GM23338 (cell line): ENCODE measurements around the gene SRPK2.

ENCODE experiments used
- CREB1 ChIP-seq: fragments of 250-450 bp; sonication (Bioruptor Pico); IDR thresholded peaks from 2 replicates; pipeline ENCODE4 v1.5.0; 2020; ENCODE audit warnings: low read depth, mild to moderate bottlenecking, moderate library complexity
- EZH2 ChIP-seq: fragments of 200-600 bp; sonication (generic); IDR thresholded peaks from one replicate; pipeline ENCODE4 v1.8.0; 2017; ENCODE audit warnings: antibody characterized with exemption, mild to moderate bottlenecking, low read depth; ENCODE audit not compliant: unreplicated experiment
- EZH2phosphoT487 ChIP-seq: fragments of 200-600 bp; sonication (generic); IDR thresholded peaks from one replicate; pipeline ENCODE4 v1.8.1; 2018; ENCODE audit warnings: antibody characterized with exemption; ENCODE audit not compliant: unreplicated experiment
- JUNB ChIP-seq: IDR thresholded peaks from one replicate; pipeline ENCODE4 v1.6.1; 2016; ENCODE audit warnings: antibody characterized with exemption; ENCODE audit not compliant: unreplicated experiment
- NANOG ChIP-seq: IDR thresholded peaks from 2 replicates; pipeline ENCODE4 v1.6.1; 2016; ENCODE audit warnings: antibody characterized with exemption, borderline replicate concordance
- POLR2AphosphoS5 ChIP-seq: IDR thresholded peaks from 2 replicates; pipeline ENCODE4 v1.6.1; 2016; ENCODE audit warnings: antibody characterized with exemption, low read depth
- ZNF114 ChIP-seq: fragments of 250-450 bp; sonication (Bioruptor Pico); IDR thresholded peaks from 2 replicates; pipeline ENCODE4 v1.5.0; 2020; ENCODE audit warnings: mild to moderate bottlenecking, moderate library complexity
- ZNF331 ChIP-seq: fragments of 250-450 bp; sonication (Bioruptor Pico); IDR thresholded peaks from 2 replicates; pipeline ENCODE4 v1.5.0; 2020; ENCODE audit warnings: low read depth, mild to moderate bottlenecking, moderate library complexity
- TF ChIP-seq, protein P1 (sequence below), 2 experiments: fragments of 200-600 bp in 1 of 2; sonication (generic) in 1 of 2; conservative IDR thresholded peaks; 2 replicates each; pipeline versions ENCODE4 v1.5.1 to v1.6.1; 2016 to 2017; ENCODE audit warnings: antibody characterized with exemption in 2 of 2, low read depth in 2 of 2, mild to moderate bottlenecking in 2 of 2, moderate library complexity in 1 of 2
- TF ChIP-seq, protein P2 (sequence below): IDR thresholded peaks from one replicate; pipeline ENCODE4 v1.6.1; 2018; ENCODE audit warnings: antibody characterized with exemption; ENCODE audit not compliant: unreplicated experiment
- TF ChIP-seq, protein P3 (sequence below): IDR thresholded peaks from 2 replicates; pipeline ENCODE4 v1.6.1; 2016; ENCODE audit warnings: antibody characterized with exemption

DNA sequence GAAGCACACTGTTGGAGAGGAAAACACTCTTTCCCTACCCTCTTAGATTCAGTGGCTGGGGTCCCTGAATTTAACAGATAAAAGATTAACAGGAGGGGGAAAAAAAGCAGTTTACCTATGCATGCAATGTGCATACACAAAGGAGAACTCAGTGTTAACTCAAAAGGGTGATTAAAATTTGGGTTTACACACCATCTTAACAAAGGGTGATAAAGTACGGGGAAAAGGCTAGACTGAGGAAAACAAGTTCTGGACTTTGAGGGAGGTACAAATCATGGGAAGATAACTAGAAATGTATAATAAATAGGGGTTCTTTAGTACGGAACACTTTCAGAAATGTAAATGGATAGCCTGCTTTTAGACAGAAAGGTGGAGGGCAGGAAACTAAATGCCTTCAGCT, 83.1 kb downstream of the SRPK2 start:
- TF ChIP-seq, protein P1, sequence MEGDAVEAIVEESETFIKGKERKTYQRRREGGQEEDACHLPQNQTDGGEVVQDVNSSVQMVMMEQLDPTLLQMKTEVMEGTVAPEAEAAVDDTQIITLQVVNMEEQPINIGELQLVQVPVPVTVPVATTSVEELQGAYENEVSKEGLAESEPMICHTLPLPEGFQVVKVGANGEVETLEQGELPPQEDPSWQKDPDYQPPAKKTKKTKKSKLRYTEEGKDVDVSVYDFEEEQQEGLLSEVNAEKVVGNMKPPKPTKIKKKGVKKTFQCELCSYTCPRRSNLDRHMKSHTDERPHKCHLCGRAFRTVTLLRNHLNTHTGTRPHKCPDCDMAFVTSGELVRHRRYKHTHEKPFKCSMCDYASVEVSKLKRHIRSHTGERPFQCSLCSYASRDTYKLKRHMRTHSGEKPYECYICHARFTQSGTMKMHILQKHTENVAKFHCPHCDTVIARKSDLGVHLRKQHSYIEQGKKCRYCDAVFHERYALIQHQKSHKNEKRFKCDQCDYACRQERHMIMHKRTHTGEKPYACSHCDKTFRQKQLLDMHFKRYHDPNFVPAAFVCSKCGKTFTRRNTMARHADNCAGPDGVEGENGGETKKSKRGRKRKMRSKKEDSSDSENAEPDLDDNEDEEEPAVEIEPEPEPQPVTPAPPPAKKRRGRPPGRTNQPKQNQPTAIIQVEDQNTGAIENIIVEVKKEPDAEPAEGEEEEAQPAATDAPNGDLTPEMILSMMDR (conservative IDR thresholded peaks at IDR 0.05; ENCODE audit: low read depth in 2 of 2), result no peak
- no peak for TF ChIP-seq EZH2
- no peak for TF ChIP-seq CREB1 (CRISPR knock-in tag)
- TF ChIP-seq, protein P2, sequence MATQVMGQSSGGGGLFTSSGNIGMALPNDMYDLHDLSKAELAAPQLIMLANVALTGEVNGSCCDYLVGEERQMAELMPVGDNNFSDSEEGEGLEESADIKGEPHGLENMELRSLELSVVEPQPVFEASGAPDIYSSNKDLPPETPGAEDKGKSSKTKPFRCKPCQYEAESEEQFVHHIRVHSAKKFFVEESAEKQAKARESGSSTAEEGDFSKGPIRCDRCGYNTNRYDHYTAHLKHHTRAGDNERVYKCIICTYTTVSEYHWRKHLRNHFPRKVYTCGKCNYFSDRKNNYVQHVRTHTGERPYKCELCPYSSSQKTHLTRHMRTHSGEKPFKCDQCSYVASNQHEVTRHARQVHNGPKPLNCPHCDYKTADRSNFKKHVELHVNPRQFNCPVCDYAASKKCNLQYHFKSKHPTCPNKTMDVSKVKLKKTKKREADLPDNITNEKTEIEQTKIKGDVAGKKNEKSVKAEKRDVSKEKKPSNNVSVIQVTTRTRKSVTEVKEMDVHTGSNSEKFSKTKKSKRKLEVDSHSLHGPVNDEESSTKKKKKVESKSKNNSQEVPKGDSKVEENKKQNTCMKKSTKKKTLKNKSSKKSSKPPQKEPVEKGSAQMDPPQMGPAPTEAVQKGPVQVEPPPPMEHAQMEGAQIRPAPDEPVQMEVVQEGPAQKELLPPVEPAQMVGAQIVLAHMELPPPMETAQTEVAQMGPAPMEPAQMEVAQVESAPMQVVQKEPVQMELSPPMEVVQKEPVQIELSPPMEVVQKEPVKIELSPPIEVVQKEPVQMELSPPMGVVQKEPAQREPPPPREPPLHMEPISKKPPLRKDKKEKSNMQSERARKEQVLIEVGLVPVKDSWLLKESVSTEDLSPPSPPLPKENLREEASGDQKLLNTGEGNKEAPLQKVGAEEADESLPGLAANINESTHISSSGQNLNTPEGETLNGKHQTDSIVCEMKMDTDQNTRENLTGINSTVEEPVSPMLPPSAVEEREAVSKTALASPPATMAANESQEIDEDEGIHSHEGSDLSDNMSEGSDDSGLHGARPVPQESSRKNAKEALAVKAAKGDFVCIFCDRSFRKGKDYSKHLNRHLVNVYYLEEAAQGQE, result no peak
- no peak for TF ChIP-seq EZH2phosphoT487
- TF ChIP-seq POLR2AphosphoS5, result no peak
- no peak for TF ChIP-seq NANOG
- TF ChIP-seq ZNF331, result no peak
- TF ChIP-seq JUNB, result no peak
- no peak for TF ChIP-seq ZNF114 (CRISPR knock-in tag)
- TF ChIP-seq, protein P3, sequence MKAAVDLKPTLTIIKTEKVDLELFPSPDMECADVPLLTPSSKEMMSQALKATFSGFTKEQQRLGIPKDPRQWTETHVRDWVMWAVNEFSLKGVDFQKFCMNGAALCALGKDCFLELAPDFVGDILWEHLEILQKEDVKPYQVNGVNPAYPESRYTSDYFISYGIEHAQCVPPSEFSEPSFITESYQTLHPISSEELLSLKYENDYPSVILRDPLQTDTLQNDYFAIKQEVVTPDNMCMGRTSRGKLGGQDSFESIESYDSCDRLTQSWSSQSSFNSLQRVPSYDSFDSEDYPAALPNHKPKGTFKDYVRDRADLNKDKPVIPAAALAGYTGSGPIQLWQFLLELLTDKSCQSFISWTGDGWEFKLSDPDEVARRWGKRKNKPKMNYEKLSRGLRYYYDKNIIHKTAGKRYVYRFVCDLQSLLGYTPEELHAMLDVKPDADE, result no peak
